Gastroesophageal sphincter (tissue), 3 donors: Measurements from ENCODE around the gene LENEP.

Experiments used
- CTCF ChIP-seq, 4 experiments: fragments of 200-600 bp in 2 of 4; fragments of 450-650 bp in 2 of 4; sonication (generic) in 1 of 4; IDR thresholded peaks; one replicate each; pipeline ENCODE4 v1.5.1; 2017 to 2019; ENCODE audit warnings: antibody characterized with exemption in 4 of 4, mild to moderate bottlenecking in 2 of 4, moderate library complexity in 2 of 4
- POLR2A ChIP-seq, 2 donors: fragments of 450-650 bp; IDR thresholded peaks; one replicate each; pipeline ENCODE4 v1.6.1; 2017; ENCODE audit warnings: antibody characterized with exemption in 2 of 2, mild to moderate bottlenecking in 2 of 2, moderate library complexity in 1 of 2

GRCh38 chr1:154998201-154998780 lies 4.9 kb downstream of the LENEP start:
- TF ChIP-seq CTCF (IDR thresholded peaks at IDR 0.05), result no peak
- TF ChIP-seq POLR2A (IDR thresholded peaks at IDR 0.05), result no peak
